ENCODE measurements around the gene SPOCK3.

DNA sequence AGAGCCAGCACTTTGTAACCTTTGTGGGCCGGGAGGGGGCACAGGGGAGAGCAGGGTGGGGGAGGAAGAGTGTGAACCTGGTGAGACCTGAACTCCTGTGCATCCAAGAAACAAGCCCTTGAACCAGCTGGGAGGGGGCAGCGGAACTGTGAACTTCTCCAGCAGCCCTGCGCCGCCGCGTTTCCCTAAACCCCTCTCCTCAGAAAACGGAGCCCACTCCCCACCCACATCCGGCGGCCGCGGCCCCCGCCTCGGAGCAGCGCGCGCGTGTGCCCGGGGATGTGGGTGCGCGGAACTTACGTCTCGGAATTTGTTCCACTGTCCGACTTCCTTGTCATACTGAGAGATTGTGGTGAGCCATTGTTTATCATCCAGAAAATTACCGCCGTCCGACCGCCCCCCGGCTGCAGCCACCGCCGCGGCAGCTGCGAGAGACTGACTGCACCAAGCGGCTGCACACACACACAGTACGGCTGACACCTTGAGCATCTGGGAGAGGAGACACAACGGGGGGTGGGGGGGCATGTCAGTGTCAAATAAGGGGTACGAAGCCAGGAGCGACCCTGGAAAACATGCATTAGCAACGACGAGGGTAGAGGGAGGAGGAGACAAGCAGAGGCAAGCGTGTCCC, 494 bp downstream of the SPOCK3 start:
- TF ChIP-seq, protein P1, sequence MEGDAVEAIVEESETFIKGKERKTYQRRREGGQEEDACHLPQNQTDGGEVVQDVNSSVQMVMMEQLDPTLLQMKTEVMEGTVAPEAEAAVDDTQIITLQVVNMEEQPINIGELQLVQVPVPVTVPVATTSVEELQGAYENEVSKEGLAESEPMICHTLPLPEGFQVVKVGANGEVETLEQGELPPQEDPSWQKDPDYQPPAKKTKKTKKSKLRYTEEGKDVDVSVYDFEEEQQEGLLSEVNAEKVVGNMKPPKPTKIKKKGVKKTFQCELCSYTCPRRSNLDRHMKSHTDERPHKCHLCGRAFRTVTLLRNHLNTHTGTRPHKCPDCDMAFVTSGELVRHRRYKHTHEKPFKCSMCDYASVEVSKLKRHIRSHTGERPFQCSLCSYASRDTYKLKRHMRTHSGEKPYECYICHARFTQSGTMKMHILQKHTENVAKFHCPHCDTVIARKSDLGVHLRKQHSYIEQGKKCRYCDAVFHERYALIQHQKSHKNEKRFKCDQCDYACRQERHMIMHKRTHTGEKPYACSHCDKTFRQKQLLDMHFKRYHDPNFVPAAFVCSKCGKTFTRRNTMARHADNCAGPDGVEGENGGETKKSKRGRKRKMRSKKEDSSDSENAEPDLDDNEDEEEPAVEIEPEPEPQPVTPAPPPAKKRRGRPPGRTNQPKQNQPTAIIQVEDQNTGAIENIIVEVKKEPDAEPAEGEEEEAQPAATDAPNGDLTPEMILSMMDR (IDR thresholded peaks at IDR 0.05), result no peak
- no peak for TF ChIP-seq EP300 (IDR thresholded peaks at IDR 0.05)
- TF ChIP-seq POLR2A (IDR thresholded peaks at IDR 0.05), result no peak

Measured in ovary (tissue), 3 donors.